Activated CD8-positive, alpha-beta T cell treated with anti-CD3 and anti-CD28 coated beads for 36 hours (primary cell): Measurements from ENCODE around the gene OPCML. TPM values are rescaled to one million over a fixed set of nuclear protein-coding genes. Genes with fewer than 3 reads are reported as not detected.

Experiments
- ATAC-seq: fragments of 200-7000 bp; cut with Tn5 transposase; one replicate; pipeline ENCODE4 v1.10.0; 2021; ENCODE audit warnings: mild to moderate bottlenecking, moderate library complexity
- CTCF ChIA-PET: fragments of 350-600 bp; sonication (Branson Sonifier 250); formaldehyde crosslinking; loops from one replicate; lab custom pipeline; 2021; ENCODE audit warnings: antibody characterized with exemption; lab: Charles Lee
- POLR2A ChIA-PET: fragments of 350-600 bp; sonication (Branson Sonifier 250); formaldehyde crosslinking; loops from one replicate; lab custom pipeline; 2021; ENCODE audit warnings: antibody characterized with exemption; lab: Charles Lee
- DNase-seq: peaks from one replicate; pipeline ENCODE4 v3.0.0-alpha.2; 2020
- H3K27ac Mint-ChIP-seq: one replicate; pipeline ENCODE4 v1.8.0; 2021; ENCODE audit warnings: mild to moderate bottlenecking, mixed read lengths
- H3K27me3 Mint-ChIP-seq: one replicate; pipeline ENCODE4 v1.8.0; 2021; ENCODE audit warnings: mixed read lengths
- H3K36me3 Mint-ChIP-seq: one replicate; pipeline ENCODE4 v1.8.0; 2021; ENCODE audit warnings: low read depth, mixed read lengths
- H3K4me1 Mint-ChIP-seq: one replicate; pipeline ENCODE4 v1.8.0; 2021; ENCODE audit warnings: low read depth, mixed read lengths
- H3K4me3 Mint-ChIP-seq: one replicate; pipeline ENCODE4 v1.8.0; 2021; ENCODE audit warnings: mild to moderate bottlenecking, moderate library complexity, mixed read lengths
- H3K9me3 Mint-ChIP-seq: one replicate; pipeline ENCODE4 v1.8.0; 2021; ENCODE audit warnings: mixed read lengths
- intact Hi-C: fragments of 100-400 bp; cut with micrococcal nuclease; formaldehyde crosslinking; loops from one replicate; pipeline ENCODE4 v1.10.0; 2022
- total RNA-seq, 2 experiments: library from RNA; stranded (reverse); gene quantifications; one replicate each; pipeline ENCODE4 v1.2.3, GENCODE V29; 2021
- TF ChIP-seq, protein P1 (sequence below): fragments of 200-600 bp; IDR thresholded peaks from one replicate; pipeline ENCODE4 v1.8.0; 2022; ENCODE audit warnings: antibody characterized with exemption, mild to moderate bottlenecking

OPCML gene
- total RNA-seq, 2 experiments from 2014 or later = not detected

DNA sequence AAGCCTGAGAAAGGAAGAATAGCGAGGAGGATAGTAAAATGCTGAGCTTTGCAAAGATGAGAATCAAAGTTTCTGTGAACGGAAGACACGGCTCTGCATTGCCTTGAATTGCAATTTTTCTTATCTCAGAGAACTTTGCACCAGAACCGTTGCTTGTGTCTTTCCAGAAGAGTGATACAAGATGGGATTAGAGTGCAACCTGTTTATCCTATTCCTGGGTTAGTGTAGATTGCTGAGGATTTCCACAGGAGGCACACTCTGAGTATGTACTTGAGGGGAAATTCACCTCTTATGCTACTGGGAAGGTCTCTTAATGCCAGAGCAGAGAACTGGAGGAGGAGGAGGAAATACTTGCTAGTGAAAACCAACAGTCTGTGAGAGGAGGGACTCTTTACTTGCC is 377.5 kb downstream of the OPCML start:
- Mint-ChIP-seq H3K36me3 (no peaks in the 10 kb centered on the region), H3K9me3 (no peaks in the 10 kb centered on the region), H3K4me1 (no peaks in the 10 kb centered on the region), H3K27ac (no peak overlapping the region), H3K4me3 (no peak overlapping the region), H3K27me3 (peaks cover 2% of the 10 kb centered on the region)
- no peak for DNase-seq
- intact Hi-C loops = no loop called here
- CTCF ChIA-PET = interaction anchor here (0.8 kb wide), 1 partner anchor 20 kb away, joined by 3 read pairs; no protein-coding TSS in a partner anchor
- TF ChIP-seq, protein P1, sequence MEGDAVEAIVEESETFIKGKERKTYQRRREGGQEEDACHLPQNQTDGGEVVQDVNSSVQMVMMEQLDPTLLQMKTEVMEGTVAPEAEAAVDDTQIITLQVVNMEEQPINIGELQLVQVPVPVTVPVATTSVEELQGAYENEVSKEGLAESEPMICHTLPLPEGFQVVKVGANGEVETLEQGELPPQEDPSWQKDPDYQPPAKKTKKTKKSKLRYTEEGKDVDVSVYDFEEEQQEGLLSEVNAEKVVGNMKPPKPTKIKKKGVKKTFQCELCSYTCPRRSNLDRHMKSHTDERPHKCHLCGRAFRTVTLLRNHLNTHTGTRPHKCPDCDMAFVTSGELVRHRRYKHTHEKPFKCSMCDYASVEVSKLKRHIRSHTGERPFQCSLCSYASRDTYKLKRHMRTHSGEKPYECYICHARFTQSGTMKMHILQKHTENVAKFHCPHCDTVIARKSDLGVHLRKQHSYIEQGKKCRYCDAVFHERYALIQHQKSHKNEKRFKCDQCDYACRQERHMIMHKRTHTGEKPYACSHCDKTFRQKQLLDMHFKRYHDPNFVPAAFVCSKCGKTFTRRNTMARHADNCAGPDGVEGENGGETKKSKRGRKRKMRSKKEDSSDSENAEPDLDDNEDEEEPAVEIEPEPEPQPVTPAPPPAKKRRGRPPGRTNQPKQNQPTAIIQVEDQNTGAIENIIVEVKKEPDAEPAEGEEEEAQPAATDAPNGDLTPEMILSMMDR = no peak
- no peak for ATAC-seq
- POLR2A ChIA-PET = no interaction called here

DNA sequence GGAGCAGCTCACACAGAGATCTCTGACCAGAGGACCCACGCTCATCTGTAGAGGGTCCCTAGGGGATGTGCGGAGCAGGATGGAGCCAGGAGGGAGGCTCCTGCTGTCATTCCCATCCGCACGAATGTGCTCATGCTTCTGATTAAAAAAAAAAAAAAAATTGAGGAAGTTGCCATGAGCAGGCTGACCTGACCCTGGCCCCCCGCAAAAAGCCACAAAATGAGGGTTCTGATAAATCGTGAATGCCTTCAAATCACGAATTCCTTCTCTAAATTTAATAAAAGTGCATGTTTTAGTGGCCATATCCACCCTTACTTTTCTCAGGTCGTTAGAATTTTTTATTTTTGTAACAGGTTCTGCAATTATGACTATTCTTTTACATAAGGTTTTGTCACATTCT is 378.2 kb downstream of the OPCML start:
- intact Hi-C loops = no loop called here

DNA sequence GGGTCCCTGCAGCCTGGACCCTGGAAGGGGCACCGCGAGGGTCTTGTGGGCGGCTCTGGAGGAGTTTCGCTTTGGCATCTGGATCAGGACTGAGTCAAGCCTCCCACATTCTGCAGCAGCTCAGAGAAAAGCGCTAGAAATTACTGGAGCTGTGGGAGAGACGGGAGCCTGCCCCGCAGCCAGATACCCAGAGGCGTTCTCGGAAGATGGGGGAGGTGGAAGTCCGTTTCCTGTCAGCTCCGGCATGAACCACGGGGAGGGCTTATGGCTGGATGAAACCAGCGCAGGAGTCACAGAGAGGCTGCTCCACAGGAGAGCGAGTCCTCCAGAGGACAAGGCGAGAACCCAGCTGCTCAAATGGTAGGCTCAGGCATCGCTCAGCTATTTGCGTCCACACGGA is 379.3 kb downstream of the OPCML start:
- H3K4me1 Mint-ChIP-seq = no peaks in the 10 kb centered on the region
- H3K36me3 Mint-ChIP-seq = no peaks in the 10 kb centered on the region
- ChIA-PET CTCF (no interaction called here), POLR2A (no interaction called here)
- DNase-seq = no peak
- no peaks in the 10 kb centered on the region for H3K9me3 Mint-ChIP-seq
- no peak overlapping the region for H3K27ac Mint-ChIP-seq
- TF ChIP-seq, protein P1 = no peak
- intact Hi-C loops = no loop called here
- H3K27me3 Mint-ChIP-seq = peaks cover 2% of the 10 kb centered on the region
- ATAC-seq = no peak
- H3K4me3 Mint-ChIP-seq = no peak overlapping the region

More for the DNA sequence above, 378.2 kb downstream of the OPCML start:
- ChIA-PET POLR2A (no interaction called here), CTCF (no interaction called here)
- DNase-seq (no peak), ATAC-seq (no peak)
- H3K9me3 Mint-ChIP-seq = no peaks in the 10 kb centered on the region
- peaks cover 2% of the 10 kb centered on the region for H3K27me3 Mint-ChIP-seq
- H3K4me1 Mint-ChIP-seq = no peaks in the 10 kb centered on the region
- TF ChIP-seq, protein P1 = no peak
- no peaks in the 10 kb centered on the region for H3K36me3 Mint-ChIP-seq
- H3K27ac Mint-ChIP-seq = no peak overlapping the region
- no peak overlapping the region for H3K4me3 Mint-ChIP-seq

DNA sequence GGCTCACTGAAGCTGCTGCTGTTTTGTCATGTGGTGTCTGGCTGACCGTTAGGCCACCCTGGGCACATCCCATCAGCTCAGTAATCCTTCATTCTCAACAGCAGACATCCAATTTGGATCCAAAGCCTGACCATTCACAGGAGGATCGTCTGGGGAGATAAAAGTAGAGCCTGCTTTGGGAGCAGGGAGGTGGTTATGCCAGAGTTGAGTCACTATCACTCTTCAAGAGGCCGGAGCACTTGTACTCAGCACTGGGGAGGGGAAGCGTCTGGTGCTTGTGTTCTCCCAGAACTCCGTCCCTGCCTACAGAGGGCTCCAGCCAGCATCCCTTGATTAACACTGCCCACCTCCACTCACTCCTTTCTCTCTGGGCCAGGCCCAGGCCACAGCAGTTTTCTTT is 382.6 kb downstream of the OPCML start:
- H3K4me1 Mint-ChIP-seq = no peaks in the 10 kb centered on the region
- intact Hi-C loops = no loop called here
- ChIA-PET CTCF (interaction anchor here (4.3 kb wide), 1 partner anchor 15 kb away, joined by 17 read pairs; no protein-coding TSS in a partner anchor), POLR2A (no interaction called here)
- H3K27me3 Mint-ChIP-seq = peaks cover 2% of the 10 kb centered on the region
- H3K27ac Mint-ChIP-seq = no peak overlapping the region
- H3K36me3 Mint-ChIP-seq = no peaks in the 10 kb centered on the region
- no peak for ATAC-seq
- no peaks in the 10 kb centered on the region for H3K9me3 Mint-ChIP-seq
- TF ChIP-seq, protein P1 = no peak
- H3K4me3 Mint-ChIP-seq = no peak overlapping the region
- no peak for DNase-seq

DNA sequence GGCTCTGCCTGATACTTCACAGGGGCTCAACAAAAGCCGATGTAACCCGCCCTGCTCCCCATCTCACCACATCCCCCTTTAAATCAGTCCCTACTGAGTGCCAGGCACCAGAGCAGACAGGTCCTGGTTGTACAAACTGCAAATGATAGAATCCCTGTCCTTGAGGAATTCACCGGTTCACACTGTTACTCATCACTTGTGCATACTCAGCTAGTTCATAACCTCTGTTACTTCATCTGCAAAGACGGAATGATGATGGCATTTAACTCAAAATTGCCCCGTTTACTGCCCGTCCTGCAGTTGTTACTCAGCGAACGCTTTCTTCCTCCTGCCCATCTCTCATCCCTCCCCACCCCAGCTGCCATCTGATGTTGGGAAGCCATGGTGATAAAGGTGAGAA is 384.7 kb downstream of the OPCML start:
- no peak overlapping the region for H3K4me3 Mint-ChIP-seq
- no peaks in the 10 kb centered on the region for H3K4me1 Mint-ChIP-seq
- no peaks in the 10 kb centered on the region for H3K9me3 Mint-ChIP-seq
- ChIA-PET POLR2A (no interaction called here), CTCF (interaction anchor here (4.3 kb wide), 1 partner anchor 13 kb away, joined by 17 read pairs; no protein-coding TSS in a partner anchor)
- DNase-seq (no peak), ATAC-seq (no peak)
- TF ChIP-seq, protein P1 = no peak
- intact Hi-C loops = no loop called here
- no peak overlapping the region for H3K27ac Mint-ChIP-seq
- no peaks in the 10 kb centered on the region for H3K36me3 Mint-ChIP-seq
- H3K27me3 Mint-ChIP-seq = no peaks in the 10 kb centered on the region
